Measurements from ENCODE around the gene FMNL2. TPM values are rescaled to one million over a fixed set of nuclear protein-coding genes. Genes with fewer than 3 reads are reported as not detected.

Gene FMNL2
- total and polyA plus RNA-seq, 2 of the 4 experiments (the other 2 are of a cell fraction): 10.9 to 11.4 TPM

DNA sequence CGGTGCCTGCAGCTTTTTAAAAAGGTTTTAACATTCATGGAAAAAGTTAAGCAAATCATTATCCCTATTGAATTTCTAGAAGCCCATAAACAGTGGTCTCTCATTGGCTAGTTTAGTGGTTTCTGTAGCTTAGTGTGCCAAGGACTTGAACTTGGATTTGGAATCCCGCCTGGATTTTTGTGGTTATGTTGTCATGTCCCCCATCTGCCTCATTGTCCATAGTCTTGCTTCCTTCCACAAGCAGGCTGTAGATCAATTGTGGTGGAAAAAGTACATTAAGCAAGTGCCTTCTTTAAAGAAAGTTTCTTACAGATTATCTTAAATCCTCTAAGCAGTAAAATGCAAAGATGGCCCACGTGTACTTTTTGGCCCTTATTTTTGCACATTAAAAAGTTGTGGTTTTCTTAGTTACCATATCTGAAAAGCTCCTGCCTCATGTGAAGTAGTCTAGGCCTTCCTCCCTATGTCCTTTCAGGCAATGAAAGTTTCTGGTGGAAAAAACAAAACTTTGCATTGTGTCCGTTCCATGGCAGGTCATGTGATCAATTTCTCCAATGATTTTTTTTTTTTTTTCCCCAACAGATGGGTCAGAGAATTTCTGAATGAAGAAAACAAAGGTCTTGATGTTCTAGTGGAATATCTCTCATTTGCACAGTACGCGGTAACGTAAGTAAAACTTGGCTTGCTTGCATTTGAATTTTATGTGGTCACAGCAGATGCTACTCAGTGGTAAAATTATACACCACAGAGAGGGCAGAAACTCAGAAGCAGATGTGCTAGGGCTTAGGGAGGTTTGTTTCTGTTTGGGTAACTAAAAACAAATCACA is 223.4 kb downstream of the FMNL2 start:
- H3K18ac ChIP-seq (ENCODE audit: low read depth, low read length): no peak overlapping the region; the same call in 1 of the 2 replicates
- no CpG with 5 or more reads among the region's 7 CpGs for WGBS, 2 experiments (ENCODE audit: extremely low coverage in 2 of 2, insufficient read length in 1 of 2)
- no peaks in the 10 kb centered on the region for H3K9me3 ChIP-seq (ENCODE audit: control insufficient read depth, insufficient read depth, low read length)
- intact Hi-C loops (cut with micrococcal nuclease) (loop anchor here (10.0 kb wide), 1 partner anchor 66 kb away; no protein-coding TSS in a partner anchor), dilution Hi-C loops (cut with HindIII; ENCODE audit: low sequenced_read_pairs, unreplicated experiment) (no loop called here), in situ Hi-C loops (cut with MboI; ENCODE audit: low sequenced_read_pairs) (no loop called here)
- no peak overlapping the region for H3K56ac ChIP-seq (ENCODE audit: extremely low read depth, insufficient read depth, low read length)
- H3K79me1 ChIP-seq (ENCODE audit: low read depth in 1 of 2, low read length in 2 of 2): no peaks in the 10 kb centered on the region
- H2BK15ac ChIP-seq (ENCODE audit: low read depth, low read length): no peak overlapping the region; the same call in 2 of the 3 replicates
- no peak overlapping the region for H3K27ac ChIP-seq (ENCODE audit: insufficient read depth, low read length)
- H3K9ac ChIP-seq (ENCODE audit: low read depth, low read length): no peak overlapping the region
- no peak overlapping the region for H4K5ac ChIP-seq (ENCODE audit: low read depth, low read length)
- no peak overlapping the region for H2AK9ac ChIP-seq (replicated peaks; ENCODE audit: low read depth, low read length, poor library complexity)
- no peak overlapping the region for H2BK5ac ChIP-seq (ENCODE audit: low read depth, low read length, poor library complexity, severe bottlenecking)
- POLR2A ChIA-PET (ENCODE audit: unreplicated experiment): interaction anchor here (1.3 kb wide), 1 partner anchor 10 kb away, joined by 3 read pairs; no protein-coding TSS in a partner anchor
- no peak overlapping the region; the same call in 1 of the 2 replicates for H3K14ac ChIP-seq (replicated peaks; ENCODE audit: low read depth, low read length)
- 0 out of 4 replicates have a peak overlapping the region, but pooled peaks of 1 of the 2 experiments have one; percentile 1 for H4K8ac ChIP-seq (ENCODE audit: low read depth in 2 of 2, low read length in 2 of 2)
- H3K27me3 ChIP-seq (ENCODE audit: control insufficient read depth, insufficient read depth, low read length): no peaks in the 10 kb centered on the region
- peak; percentile 75 for ATAC-seq (ENCODE audit: low read depth)
- H3K4me2 ChIP-seq (ENCODE audit: low read depth, low read length): no peak overlapping the region
- no peaks in the 10 kb centered on the region; the same call in 1 of the 2 replicates for H3K36me3 ChIP-seq (ENCODE audit: control insufficient read depth, insufficient read depth, low read length)
- no peak overlapping the region for H3K4ac ChIP-seq (ENCODE audit: low read depth, low read length)
- BruUV-seq (replicated peaks): no TSS peak
- H4K20me1 ChIP-seq (ENCODE audit: insufficient read depth, low read length): no peaks in the 10 kb centered on the region
- DNase-seq: peak; percentile 94
- H3K4me1 ChIP-seq (ENCODE audit: control insufficient read depth, insufficient read depth, low read length): peaks cover 7% of the 10 kb centered on the region
- H2AFZ ChIP-seq (replicated peaks; ENCODE audit: low read length, poor library complexity): no peak overlapping the region
- peak overlapping the region; percentile 9; the same call in 1 of the 2 replicates for H2BK20ac ChIP-seq (ENCODE audit: low read depth, low read length)
- H3K23ac ChIP-seq (ENCODE audit: low read depth, low read length): no peak overlapping the region
- peak overlapping the region; percentile 16; the same call in 1 of the 2 replicates for H2BK120ac ChIP-seq (ENCODE audit: low read depth, low read length)
- peaks cover 6% of the 10 kb centered on the region; the same call in 1 of the 2 replicates for H3K9me1 ChIP-seq (ENCODE audit: insufficient read depth, low read length)
- CTCF ChIA-PET: no interaction called here
- H3K4me3 ChIP-seq (ENCODE audit: insufficient read depth, low read depth, low read length): no peak overlapping the region
- H4K91ac ChIP-seq (ENCODE audit: insufficient read depth, low read depth, low read length): no peak overlapping the region; the same call in 1 of the 2 replicates
- no peak overlapping the region for H2AK5ac ChIP-seq (ENCODE audit: low read depth, low read length)
- TF ChIP-seq MXI1 (IDR thresholded peaks at IDR 0.05; ENCODE audit: borderline replicate concordance, low read depth, low read length) (no peak), MAZ (IDR thresholded peaks at IDR 0.05; ENCODE audit: borderline replicate concordance, low read depth, low read length) (no peak), POLR2A (IDR thresholded peaks at IDR 0.05; ENCODE audit: low read depth, low read length) (no peak), MAFK (IDR thresholded peaks at IDR 0.05; ENCODE audit: low read depth, low read length) (no peak), ELK1 (IDR thresholded peaks at IDR 0.05; ENCODE audit: borderline replicate concordance, low read depth, low read length) (no peak), RAD21 (IDR thresholded peaks at IDR 0.05; ENCODE audit: low read length) (no peak), FOS (IDR thresholded peaks at IDR 0.05; ENCODE audit: low read depth, low read length) (no peak), CEBPB (IDR thresholded peaks at IDR 0.05; ENCODE audit: low read depth, low read length) (0 out of 2 replicates have a peak, but pooled peaks have one; percentile 18), BHLHE40 (IDR thresholded peaks at IDR 0.05; ENCODE audit: low read depth, low read length) (no peak), NFE2L2 (IDR thresholded peaks at IDR 0.05; ENCODE audit: low read depth, low read length) (no peak), SMC3 (IDR thresholded peaks at IDR 0.05; ENCODE audit: low read depth, low read length) (no peak), CTCF (conservative IDR thresholded peaks at IDR 0.05; ENCODE audit: low read depth, low read length) (no peak), RFX5 (IDR thresholded peaks at IDR 0.05; ENCODE audit: low read depth, low read length) (no peak)
- TF ChIP-seq, protein P1, sequence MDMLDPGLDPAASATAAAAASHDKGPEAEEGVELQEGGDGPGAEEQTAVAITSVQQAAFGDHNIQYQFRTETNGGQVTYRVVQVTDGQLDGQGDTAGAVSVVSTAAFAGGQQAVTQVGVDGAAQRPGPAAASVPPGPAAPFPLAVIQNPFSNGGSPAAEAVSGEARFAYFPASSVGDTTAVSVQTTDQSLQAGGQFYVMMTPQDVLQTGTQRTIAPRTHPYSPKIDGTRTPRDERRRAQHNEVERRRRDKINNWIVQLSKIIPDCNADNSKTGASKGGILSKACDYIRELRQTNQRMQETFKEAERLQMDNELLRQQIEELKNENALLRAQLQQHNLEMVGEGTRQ (IDR thresholded peaks at IDR 0.05; ENCODE audit: low read depth, low read length): peak; percentile 22; the same call in 1 of the 2 replicates

Data from IMR-90 (cell line).